CD4-positive, alpha-beta T cell treated with Interleukin-17A for 4 hours (primary cell): ENCODE results near the gene OR51V1.
"Not testable (repeated sequence)": the region's sequence is repeated elsewhere in the genome, so short reads cannot be mapped to it uniquely, and the experiment has no call there.

Source experiments
- DNase-seq: peaks from one replicate; pipeline ENCODE4 v3.0.0-alpha.2; 2020; ENCODE audit warnings: mixed read lengths

The OR51V1 gene

GRCh38 chr11:5200582-5200981 lies at the start of gene OR51V1:
OR51V1 (minus strand) TSS chr11:5200682; CDS start chr11:5200682, 0 bp downstream.
- DNase-seq, result no peak

- DNase-seq, result not testable (repeated sequence)
These were observed 49.4 kb upstream of the OR51V1 start, which contains the start of gene HBG1 for GRCh38 chr11:5249807-5250396. HBG1 (minus strand) TSS chr11:5249857; CDS start chr11:5249804, 53 bp downstream.

GRCh38 chr11:5248498-5248897 lies 48.0 kb upstream of the OR51V1 start:
- DNase-seq, result not testable (repeated sequence)

- no peak for DNase-seq
These were observed 47.1 kb upstream of the OR51V1 start for GRCh38 chr11:5247472-5248192.

DNA sequence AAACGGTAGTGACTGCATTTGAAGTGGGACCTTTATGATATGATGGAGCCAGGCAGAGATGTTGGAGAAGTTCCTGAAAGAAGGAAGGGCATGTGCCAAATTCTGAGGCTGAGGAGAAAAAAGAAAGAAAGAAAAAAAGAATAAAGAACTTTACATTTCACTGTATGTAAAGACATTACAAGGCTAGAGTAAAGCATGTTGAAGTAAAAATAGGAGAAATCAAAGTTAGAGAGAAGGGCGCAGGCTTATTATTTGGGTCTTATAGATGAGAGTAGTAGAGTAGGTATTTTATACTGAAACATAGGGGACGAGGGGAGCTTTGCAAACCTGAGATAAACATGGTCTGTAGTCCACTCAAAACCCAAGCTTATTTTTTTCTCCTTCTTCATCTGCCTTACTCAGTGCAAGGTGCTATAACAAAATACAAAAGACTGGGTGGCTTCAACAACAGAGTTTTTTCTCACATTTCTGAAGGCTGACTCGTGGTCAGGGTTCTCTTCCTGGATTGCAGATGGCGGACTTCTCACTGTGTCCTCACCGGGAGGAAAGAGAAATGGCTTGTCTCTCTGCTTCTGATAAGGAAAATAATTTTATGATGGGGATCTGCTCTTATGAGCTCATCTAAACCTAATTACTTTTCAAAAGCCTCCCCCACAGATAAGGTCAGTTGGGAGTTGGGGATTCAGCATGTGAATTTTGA lies 46.4 kb upstream of the OR51V1 start:
- DNase-seq, result no peak

DNA sequence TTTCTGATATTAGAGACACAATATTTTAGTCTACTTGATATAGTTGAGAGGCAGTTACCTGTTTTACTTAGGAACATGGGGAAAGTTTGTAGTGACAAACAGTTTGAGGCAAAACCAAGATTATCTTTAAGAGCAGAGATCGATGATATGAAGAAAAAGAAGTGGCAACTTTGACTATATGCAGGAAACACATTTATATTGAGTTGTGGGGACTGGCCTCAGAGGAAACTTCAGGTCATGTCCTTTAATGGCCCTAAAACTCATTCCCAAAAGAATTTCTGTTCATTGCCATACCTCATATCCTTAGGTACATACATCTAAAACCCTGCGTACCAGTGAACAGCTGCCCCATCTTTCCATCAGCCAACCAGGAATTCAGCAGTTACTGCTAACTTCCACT lies 44.7 kb upstream of the OR51V1 start:
- DNase-seq, result no peak

- DNase-seq, result no peak
These were observed 43.3 kb upstream of the OR51V1 start for GRCh38 chr11:5243816-5244180.

DNA sequence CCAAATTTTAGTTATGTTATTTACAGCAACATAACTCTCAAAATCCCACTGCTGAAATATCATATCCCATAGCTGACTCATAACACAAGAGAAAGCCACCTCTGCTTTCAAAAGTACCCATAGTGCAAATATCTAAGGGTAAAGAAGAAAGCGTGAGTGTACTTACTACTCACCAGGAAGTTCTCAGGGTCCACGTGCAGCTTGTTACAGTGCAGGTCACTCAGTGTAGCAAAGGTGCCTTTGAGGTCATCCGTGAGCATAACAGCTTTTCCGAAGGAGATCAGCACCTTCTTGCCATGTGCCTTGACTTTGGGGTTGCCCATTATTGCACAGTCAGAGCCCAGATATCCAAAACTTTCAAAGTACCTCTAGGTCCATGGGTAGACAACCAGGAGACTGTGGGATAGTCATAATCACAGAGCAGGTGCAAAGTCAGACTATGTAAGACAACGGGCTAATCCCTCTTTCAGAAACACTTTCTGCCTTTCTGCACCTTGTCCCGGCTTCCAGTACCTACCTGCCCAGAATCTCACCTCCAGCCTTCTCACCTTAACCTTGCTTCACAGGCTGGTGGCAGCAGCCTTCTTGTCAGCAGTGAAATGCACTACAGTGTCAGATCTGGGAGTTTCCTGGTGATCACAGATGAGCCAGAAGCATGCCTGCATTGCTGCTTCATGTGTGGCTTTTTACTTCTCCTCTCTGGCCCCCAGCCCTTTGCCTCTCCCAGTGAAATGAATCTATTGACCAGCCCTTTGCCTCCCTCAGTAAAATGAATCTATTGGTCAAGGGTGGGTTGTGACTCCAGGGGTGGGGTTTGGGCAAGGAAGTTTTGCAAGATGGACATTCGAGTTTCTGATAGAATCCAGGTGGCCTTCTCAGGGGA lies 42.7 kb upstream of the OR51V1 start:
- DNase-seq, result no peak

DNA sequence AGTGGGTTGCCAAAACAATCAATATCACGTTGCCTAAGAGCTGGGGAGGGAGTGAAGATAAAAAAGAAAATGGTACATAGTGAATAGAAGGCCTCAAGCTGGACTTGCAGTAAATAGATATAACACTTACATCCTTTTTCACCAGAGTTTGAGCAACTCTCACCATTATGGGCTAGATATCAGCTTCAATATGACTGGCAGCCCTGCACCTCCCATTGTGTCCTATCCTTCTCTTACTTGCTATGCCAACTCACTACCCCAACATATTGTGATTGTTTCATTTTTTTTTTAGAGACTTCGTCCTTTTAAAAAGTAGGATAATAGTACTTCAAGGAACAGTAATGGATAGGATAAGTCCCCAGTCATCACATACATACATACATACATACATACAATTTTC lies 41.7 kb upstream of the OR51V1 start:
- no peak for DNase-seq

DNA sequence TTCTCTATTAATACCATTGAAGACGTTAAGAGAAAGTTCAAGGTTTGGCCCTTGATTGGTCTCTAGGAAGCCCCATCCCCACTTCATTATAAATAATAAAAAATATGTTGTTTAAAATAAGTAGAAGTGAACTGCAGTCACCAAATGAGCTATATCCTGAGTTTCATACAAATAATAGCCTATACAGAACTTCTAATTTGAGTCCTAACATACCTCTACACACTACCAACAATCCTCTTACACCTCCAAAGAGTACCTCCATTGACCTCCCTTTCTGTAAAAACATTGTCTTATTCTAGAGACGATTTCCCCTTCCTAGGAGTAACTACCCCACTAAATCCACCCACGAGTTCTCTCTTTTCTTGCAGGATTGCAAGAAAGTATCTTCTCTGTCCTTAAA lies 41.0 kb upstream of the OR51V1 start:
- no peak for DNase-seq

DNA sequence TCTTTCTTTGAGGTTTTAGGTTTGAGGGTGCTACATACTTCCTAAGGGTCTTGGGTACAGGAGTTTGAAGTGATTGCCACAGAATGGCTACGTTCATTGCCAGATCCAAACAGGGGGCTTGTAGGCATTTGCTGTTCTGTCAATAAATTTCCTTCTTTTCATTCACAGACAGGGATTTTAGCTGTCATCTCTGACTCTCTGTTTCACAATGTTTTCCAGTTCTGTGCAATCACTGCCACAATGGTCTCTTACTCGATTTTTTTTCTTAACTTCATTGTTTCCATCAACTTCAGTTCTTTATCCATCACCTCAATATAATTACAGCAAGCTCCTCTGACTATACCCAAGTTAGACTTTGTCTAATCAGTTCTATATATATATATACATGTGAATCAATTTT lies 40.0 kb upstream of the OR51V1 start:
- DNase-seq, result no peak

- DNase-seq, result no peak
These were observed 39.6 kb upstream of the OR51V1 start for GRCh38 chr11:5240056-5240455.

DNA sequence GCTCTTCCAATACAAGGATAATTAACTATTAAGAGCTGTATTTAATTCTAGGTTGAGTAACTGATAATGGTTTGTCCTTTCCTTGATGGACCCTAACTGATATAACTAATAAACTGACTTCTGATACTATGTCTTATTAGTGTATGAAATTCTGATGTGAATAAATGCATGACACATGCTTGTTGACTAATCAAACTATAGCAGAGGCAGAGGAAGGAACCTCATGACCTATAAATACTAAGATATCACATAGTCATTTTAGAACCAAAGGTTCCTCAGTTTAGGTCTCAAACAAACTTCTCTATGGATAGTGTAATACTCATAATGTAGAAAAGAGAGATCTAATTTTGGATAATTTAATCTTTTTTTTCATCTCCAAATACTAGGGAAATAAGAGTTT lies 38.6 kb upstream of the OR51V1 start:
- no peak for DNase-seq

GRCh38 chr11:5238486-5238885 lies 38.0 kb upstream of the OR51V1 start:
- DNase-seq, result no peak

DNA sequence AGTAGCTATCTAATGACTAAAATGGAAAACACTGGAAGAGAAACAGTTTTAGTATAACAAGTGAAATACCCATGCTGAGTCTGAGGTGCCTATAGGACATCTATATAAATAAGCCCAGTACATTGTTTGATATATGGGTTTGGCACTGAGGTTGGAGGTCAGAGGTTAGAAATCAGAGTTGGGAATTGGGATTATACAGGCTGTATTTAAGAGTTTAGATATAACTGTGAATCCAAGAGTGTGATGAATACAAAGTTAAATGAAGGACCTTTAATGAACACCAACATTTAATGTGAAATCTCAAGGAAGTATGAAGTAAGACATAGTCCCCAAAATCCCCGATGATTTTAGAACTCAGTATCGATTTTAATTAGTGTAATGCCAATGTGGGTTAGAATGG lies 36.9 kb upstream of the OR51V1 start:
- no peak for DNase-seq

DNA sequence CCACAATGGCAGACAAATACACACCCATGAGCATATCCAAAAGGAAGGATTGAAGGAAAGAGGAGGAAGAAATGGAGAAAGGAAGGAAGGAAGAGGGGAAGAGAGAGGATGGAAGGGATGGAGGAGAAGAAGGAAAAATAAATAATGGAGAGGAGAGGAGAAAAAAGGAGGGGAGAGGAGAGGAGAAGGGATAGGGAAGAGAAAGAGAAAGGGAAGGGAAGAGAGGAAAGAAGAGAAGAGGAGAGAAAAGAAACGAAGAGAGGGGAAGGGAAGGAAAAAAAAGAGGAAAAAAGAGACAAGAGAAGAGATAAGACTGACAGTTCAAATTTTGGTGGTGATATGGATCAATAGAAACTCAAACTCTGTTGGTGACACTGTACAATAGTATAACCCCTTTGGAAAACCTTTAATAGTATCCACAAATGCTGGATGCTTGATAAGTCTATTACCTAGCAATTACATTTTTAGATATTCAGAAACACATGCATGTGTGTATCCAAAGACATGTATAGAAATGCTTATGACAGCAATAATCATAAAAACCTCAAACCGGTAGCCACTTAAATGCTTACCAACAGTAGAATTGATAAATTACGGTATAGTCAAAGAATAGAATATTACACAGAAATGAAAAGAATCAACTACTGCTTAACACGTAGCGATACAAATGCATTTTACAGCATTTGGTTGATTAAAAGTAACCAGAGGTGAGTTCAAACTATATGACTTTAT lies 35.0 kb upstream of the OR51V1 start:
- DNase-seq, result no peak

- no peak for DNase-seq
These were observed 33.9 kb upstream of the OR51V1 start, which contains the start of gene HBD for GRCh38 chr11:5234381-5234834. HBD (minus strand) TSS chr11:5234483; CDS start chr11:5234433, 50 bp downstream.

- no peak for DNase-seq
These were observed 32.8 kb upstream of the OR51V1 start for GRCh38 chr11:5233307-5233706.

DNA sequence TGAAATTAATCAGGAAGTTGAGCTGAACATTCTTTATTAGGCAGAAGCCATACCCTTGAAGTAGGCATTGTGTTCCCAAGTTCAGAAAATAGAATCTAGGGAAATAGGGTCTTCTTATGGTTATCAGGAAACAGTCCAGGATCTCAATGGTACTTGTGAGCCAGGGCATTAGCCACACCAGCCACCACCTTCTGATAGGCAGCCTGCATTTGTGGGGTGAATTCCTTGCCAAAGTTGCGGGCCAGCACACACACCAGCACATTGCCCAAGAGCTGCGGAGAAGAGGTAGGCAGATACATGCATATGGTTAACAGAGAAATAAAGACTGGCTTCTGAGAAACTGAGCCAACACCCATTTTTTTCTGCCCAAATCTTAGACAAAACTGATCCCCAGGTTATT lies 32.3 kb upstream of the OR51V1 start:
- DNase-seq, result no peak

- DNase-seq, result no peak
These were observed 31.7 kb upstream of the OR51V1 start for GRCh38 chr11:5232176-5232575.

GRCh38 chr11:5231111-5231510 lies 30.6 kb upstream of the OR51V1 start:
- DNase-seq, result no peak

- DNase-seq, result no peak
These were observed 29.8 kb upstream of the OR51V1 start for GRCh38 chr11:5230266-5230665.
